VCaP (cell line): ENCODE measurements around the gene DTNA.

Experiments used
- H3K27ac ChIP-seq: fragments of 450-650 bp; 2 replicates; pipeline ENCODE4 v1.5.1; 2017
- CTCF ChIP-seq: fragments of 450-650 bp; conservative IDR thresholded peaks from 2 replicates; pipeline ENCODE4 v1.5.1; 2017; ENCODE audit warnings: mild to moderate bottlenecking, moderate library complexity

Gene DTNA

GRCh38 chr18:34740101-34740500, 30.0 kb downstream of the DTNA start:
- no peak overlapping the region for H3K27ac ChIP-seq
- no peak for TF ChIP-seq CTCF

GRCh38 chr18:34740724-34741123, 30.6 kb downstream of the DTNA start:
- TF ChIP-seq CTCF, result no peak
- no peak overlapping the region for H3K27ac ChIP-seq

GRCh38 chr18:34741401-34741800, 31.3 kb downstream of the DTNA start:
- H3K27ac ChIP-seq, result no peak overlapping the region

GRCh38 chr18:34742891-34743341, 32.8 kb downstream of the DTNA start:
- no peak for TF ChIP-seq CTCF
- no peak overlapping the region for H3K27ac ChIP-seq

More at GRCh38 chr18:34741401-34741800, 31.3 kb downstream of the DTNA start:
- no peak for TF ChIP-seq CTCF

GRCh38 chr18:34744569-34744968, 34.5 kb downstream of the DTNA start:
- no peak overlapping the region for H3K27ac ChIP-seq

GRCh38 chr18:34746614-34747013, 36.5 kb downstream of the DTNA start:
- H3K27ac ChIP-seq, result no peak overlapping the region
- TF ChIP-seq CTCF, result no peak

More at GRCh38 chr18:34744569-34744968, 34.5 kb downstream of the DTNA start:
- TF ChIP-seq CTCF, result no peak

- no peak for TF ChIP-seq CTCF
- H3K27ac ChIP-seq, result no peak overlapping the region
Observed at GRCh38 chr18:34749721-34750120, 39.6 kb downstream of the DTNA start.
